ENCODE measurements around the gene H2BW1.
"Not testable (repeated sequence)": the region's sequence is repeated elsewhere in the genome, so short reads cannot be mapped to it uniquely, and the experiment has no call there.

Gene H2BW1

GRCh38 chrX:104013606-104014005 lies at the start of gene H2BW1:
Gene H2BW1, minus strand, starts transcription at chrX:104013708. Its CDS starts 132 bp downstream, at chrX:104013576.
- no peak for DNase-seq

DNA sequence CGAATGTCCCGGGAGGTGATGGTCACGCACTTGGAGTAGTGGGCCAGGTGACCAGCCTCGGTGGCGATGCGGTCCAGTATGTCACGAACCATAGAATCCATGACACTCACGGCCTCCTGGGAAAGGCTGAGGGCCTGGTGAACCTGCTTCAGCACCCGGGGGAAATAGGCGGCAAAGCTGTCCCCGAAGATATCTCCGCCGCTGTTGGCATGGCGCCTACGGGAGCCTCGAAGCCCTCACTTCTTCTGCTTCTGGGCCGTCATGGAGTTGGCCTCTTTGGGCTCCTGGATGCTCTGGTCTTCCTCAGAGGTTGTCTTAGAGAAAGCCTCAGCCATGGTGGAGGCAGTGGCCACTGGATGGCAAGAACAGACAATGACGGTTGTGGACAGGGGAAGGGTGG lies 49.1 kb upstream of the H2BW1 start:
- DNase-seq, result not testable (repeated sequence)

DNA sequence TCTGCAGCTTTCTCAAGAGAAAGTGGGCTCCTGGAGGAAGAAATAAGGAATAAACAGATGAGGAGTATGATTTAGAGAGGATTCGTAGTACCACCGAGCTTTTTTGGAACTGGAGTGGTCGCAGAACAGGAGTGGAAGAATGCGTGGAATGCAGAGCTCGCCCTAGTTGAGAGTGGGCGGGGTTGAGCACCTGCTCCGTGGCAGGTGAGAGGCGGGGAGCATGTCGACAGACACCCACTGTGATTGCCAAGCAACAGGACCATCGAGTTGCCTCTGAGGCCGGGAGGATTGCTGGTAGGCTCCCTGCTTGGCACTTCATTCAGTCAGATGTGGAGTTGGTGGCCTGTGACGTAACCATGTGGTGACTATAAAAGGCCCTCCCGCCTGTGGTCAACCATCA lies 41.4 kb upstream of the H2BW1 start:
- DNase-seq, result not testable (repeated sequence)

GRCh38 chrX:104047171-104047570 lies 33.7 kb upstream of the H2BW1 start:
- DNase-seq, result no peak

DNA sequence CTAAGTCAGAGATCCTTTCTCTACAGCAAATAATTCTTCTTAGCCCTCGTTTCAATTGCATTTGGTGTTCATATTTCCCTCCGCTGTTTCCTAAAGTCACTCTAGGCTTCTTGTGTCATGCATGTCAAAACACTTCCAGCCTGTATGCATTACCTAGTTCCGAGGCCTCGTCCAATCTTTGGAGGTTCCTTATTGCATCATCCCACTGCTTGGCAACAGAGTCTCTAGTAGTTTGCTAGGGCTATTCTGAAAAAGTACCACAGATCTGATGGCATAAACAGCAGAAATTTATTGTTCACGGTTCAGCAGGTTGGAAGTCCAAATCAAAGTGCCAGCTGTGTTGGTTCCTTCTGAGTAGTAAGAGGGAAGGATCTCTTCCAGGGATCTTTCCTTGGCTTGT lies 32.1 kb upstream of the H2BW1 start:
- DNase-seq, result no peak

DNA sequence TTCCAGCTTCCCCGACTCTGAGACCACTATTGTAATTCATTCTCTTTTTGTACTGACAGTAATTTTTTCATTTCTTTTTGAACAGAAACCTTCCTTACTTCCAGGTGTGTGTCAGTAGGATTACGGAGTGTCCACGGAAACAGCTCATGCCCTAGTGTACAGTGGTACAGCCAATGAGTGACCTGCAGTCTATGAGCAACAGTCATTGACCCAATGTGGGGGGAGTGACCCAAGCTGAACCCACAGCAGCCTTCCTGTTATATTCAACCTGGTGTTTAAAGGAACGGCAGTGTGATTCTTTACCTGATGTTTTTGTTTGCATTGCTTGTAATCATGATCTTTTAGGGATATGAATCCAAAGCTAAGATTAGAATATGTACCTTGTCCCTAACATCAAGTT lies 27.5 kb upstream of the H2BW1 start:
- no peak for DNase-seq

DNA sequence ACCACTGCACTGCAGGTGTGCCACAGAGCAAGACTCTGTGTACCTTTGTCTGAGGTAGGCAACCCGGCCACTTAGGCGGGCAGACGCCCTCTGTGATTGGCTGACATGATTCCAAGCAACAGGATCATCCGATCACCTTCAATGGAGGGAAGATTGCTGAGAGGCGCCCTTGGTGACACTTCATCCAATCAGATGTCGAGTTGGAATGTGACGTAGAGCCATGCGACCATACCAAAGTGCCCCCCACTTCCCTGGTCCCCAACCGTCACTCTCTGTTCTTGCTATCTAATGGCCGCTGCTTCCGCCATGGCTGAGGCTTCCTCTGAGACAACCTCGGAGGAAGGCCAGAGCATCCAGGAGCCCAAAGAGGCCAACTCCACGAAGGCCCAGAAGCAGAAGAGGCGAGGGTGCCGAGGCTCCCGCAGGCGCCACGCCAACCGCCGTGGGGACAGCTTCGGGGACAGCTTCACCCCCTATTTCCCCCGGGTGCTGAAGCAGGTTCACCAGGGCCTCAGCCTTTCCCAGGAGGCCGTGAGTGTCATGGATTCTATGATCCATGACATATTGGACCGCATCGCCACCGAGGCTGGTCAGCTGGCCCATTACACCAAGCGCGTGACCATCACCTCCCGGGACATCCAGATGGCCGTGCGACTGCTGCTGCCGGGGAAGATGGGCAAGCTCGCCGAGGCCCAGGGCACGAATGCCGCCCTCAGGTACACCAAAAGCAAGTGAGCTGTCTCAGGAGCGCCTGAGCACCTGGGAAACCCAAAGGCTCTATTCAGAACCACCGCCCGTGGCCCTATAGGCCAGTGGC lies 26.4 kb upstream of the H2BW1 start, which contains the start of gene H2BW2:
TSS of gene H2BW2 (plus strand) at position 268 of the 817 bp plus-strand sequence. CDS start at position 307, 39 bp downstream.
- no peak for DNase-seq

- no peak for DNase-seq
Observed at GRCh38 chrX:104018126-104018525, 4.6 kb upstream of the H2BW1 start.

- not testable (repeated sequence) for DNase-seq
Observed at GRCh38 chrX:104015576-104015975, 2.1 kb upstream of the H2BW1 start.

GRCh38 chrX:104013158-104013557 lies 350 bp downstream of the H2BW1 start:
- DNase-seq, result no peak

- no peak for DNase-seq
Observed at GRCh38 chrX:104008831-104009230, 4.7 kb downstream of the H2BW1 start.

DNA sequence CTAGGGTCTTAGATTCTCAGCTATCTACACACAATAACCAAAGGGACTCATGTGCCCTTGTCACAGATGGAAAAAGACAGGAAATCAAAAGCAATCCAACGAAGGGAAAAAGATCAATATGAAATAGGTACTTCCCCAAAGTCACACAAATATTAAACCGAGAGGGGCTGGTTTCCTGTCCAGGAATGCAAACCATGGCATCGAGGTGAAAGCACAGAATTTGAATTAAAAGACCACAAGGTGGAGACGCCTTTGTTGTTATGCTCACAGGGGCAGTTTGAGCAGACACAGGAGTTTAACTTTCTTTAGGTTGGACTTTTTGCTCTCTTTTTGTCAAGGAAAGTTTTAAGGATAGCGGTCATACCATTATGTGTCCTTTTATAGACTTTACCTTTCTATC lies 14.3 kb downstream of the H2BW1 start:
- no peak for DNase-seq

- not testable (repeated sequence) for DNase-seq
Observed at GRCh38 chrX:103983508-103983907, 30.0 kb downstream of the H2BW1 start.

DNA sequence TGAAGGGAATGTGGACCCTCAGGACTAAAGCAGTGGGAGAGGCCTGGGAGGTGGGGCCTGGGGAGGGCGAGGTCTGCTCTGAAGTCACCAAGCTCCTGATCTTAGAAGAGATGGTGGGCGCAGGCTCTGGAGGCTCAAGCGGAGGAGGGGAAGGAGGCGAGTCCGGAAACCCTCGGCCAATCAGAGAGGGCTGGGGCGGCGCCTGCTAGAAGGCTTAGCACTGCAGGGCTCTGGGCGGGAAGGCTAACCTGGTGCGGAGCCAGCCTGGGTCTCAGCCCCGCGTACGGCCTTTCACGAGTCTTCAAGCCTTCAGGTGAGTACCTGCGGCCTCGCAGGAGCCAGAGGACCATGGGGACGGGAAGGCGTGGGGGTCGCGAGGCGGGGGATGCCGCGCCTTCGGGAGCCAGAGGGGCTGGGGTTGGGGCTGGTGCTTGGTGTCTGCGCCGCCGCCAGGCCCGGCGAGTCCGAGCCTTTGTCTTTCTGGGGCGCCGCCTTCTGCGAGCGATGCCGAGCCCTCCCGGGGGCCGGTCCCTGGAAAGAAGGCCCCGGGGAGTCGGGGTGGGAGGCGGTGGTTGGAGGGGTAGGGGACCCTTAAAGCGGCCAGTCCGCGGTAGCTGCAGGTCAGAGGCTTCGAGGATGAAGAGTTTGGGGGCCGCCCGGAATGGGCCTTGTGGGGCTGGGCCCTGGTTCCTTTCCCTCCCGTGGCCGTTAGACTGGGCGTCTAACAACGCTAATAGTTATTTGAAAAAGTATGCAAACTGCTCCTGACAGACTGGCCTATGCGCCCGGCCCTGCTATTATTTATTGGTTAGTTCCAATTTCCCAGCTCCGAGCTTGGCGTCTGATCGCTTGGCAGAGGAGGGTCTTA lies 50.9 kb downstream of the H2BW1 start, which contains the start of gene TMSB15B:
TSS of gene TMSB15B (plus strand) at position 217 of the 868 bp plus-strand sequence.
- not testable (repeated sequence) for DNase-seq

Measured in NCI-H82 (cell line).